GM12892 (cell line): ENCODE results near the gene OR2C1.

Source experiments
- POLR2A ChIP-seq: IDR thresholded peaks from 2 replicates; pipeline ENCODE4 v1.6.1; 2011; ENCODE audit warnings: low read depth, low read length, control low read depth
- TAF1 ChIP-seq: IDR thresholded peaks from 2 replicates; pipeline ENCODE4 v1.6.1; 2011; ENCODE audit warnings: low read depth, mild to moderate bottlenecking, control low read depth, low read length, borderline replicate concordance

- TF ChIP-seq TAF1 (no peak), POLR2A (no peak)
These were observed 8.1 kb downstream of the OR2C1 start for GRCh38 chr16:3363793-3364192.
